IMR-90 (cell line): ENCODE measurements around the gene NGEF. TPM values are rescaled to one million over a fixed set of nuclear protein-coding genes. Genes with fewer than 3 reads are reported as not detected.

ENCODE experiments used
- ATAC-seq: fragments of 200-7000 bp; cut with Tn5 transposase; 2 replicates; pipeline ENCODE4 v1.9.1; 2020; ENCODE audit warnings: low read depth, mild to moderate bottlenecking, moderate library complexity
- BruUV-seq: library from RNA; stranded (reverse); fragments of 400-500 nt; replicated peaks from 2 replicates; lab custom pipeline; 2021; lab: Mats Ljungman, UMichigan
- CTCF ChIA-PET: fragments of 300-600 bp; formaldehyde crosslinking; extraction: SDS; loops from one replicate; lab custom pipeline; 2021; ENCODE audit warnings: antibody characterized with exemption; lab: Yijun Ruan, JAX
- POLR2A ChIA-PET: fragments of 300-600 bp; sonication (Branson Sonifier 250); formaldehyde crosslinking; loops from one replicate; lab custom pipeline; 2022; ENCODE audit warnings: antibody characterized with exemption; ENCODE audit not compliant: unreplicated experiment; lab: Charles Lee
- DNase-seq: peaks from one replicate; pipeline ENCODE4 v3.0.0; 2013
- H2AFZ ChIP-seq: replicated peaks from 2 replicates; pipeline ENCODE3; 2013; ENCODE audit warnings: low read length, mild to moderate bottlenecking; ENCODE audit not compliant: poor library complexity
- H2AK5ac ChIP-seq: 2 replicates; pipeline ENCODE4 v1.6.1; 2013; ENCODE audit warnings: low read depth, low read length, inconsistent platforms
- H2AK9ac ChIP-seq: replicated peaks from 2 replicates; pipeline ENCODE3; 2013; ENCODE audit warnings: mild to moderate bottlenecking, low read depth, low read length, moderate library complexity; ENCODE audit not compliant: poor library complexity
- H2BK120ac ChIP-seq: 2 replicates; pipeline ENCODE4 v1.6.1; 2013; ENCODE audit warnings: low read depth, low read length, inconsistent platforms
- H2BK15ac ChIP-seq: 3 replicates; pipeline ENCODE4 v1.6.1; 2013; ENCODE audit warnings: low read depth, low read length, inconsistent platforms
- H2BK20ac ChIP-seq: 2 replicates; pipeline ENCODE4 v1.6.1; 2013; ENCODE audit warnings: low read depth, mild to moderate bottlenecking, inconsistent platforms, low read length, moderate library complexity
- H2BK5ac ChIP-seq: 2 replicates; pipeline ENCODE4 v1.6.1; 2013; ENCODE audit warnings: mild to moderate bottlenecking, low read depth, low read length, inconsistent platforms; ENCODE audit not compliant: poor library complexity, severe bottlenecking
- H3K14ac ChIP-seq: replicated peaks from 2 replicates; pipeline ENCODE4 v1.6.1; 2013; ENCODE audit warnings: low read depth, low read length, inconsistent platforms
- H3K18ac ChIP-seq: 2 replicates; pipeline ENCODE4 v1.6.1; 2013; ENCODE audit warnings: low read depth, low read length, control low read depth
- H3K23ac ChIP-seq: 2 replicates; pipeline ENCODE4 v1.6.1; 2013; ENCODE audit warnings: low read depth, low read length, inconsistent platforms
- H3K27ac ChIP-seq: 2 replicates; pipeline ENCODE4 v1.5.1; 2013; ENCODE audit warnings: mild to moderate bottlenecking, control low read depth, low read length; ENCODE audit not compliant: insufficient read depth
- H3K27me3 ChIP-seq: 2 replicates; pipeline ENCODE4 v1.6.1; 2013; ENCODE audit warnings: low read length; ENCODE audit not compliant: control insufficient read depth, insufficient read depth
- H3K36me3 ChIP-seq: 2 replicates; pipeline ENCODE4 v1.6.1; 2013; ENCODE audit warnings: low read length, mixed read lengths; ENCODE audit not compliant: control insufficient read depth, insufficient read depth
- H3K4ac ChIP-seq: 2 replicates; pipeline ENCODE4 v1.6.1; 2013; ENCODE audit warnings: low read depth, low read length, inconsistent platforms
- H3K4me1 ChIP-seq: 2 replicates; pipeline ENCODE4 v1.6.1; 2013; ENCODE audit warnings: low read length, mixed read lengths; ENCODE audit not compliant: control insufficient read depth, insufficient read depth
- H3K4me2 ChIP-seq: 2 replicates; pipeline ENCODE4 v1.6.1; 2013; ENCODE audit warnings: low read depth, mild to moderate bottlenecking, control low read depth, low read length, moderate library complexity
- H3K4me3 ChIP-seq: 2 replicates; pipeline ENCODE4 v1.5.1; 2013; ENCODE audit warnings: low read depth, mild to moderate bottlenecking, control low read depth, low read length, moderate library complexity; ENCODE audit not compliant: insufficient read depth
- H3K56ac ChIP-seq: 2 replicates; pipeline ENCODE4 v1.6.1; 2013; ENCODE audit warnings: low read length, inconsistent platforms; ENCODE audit not compliant: insufficient read depth; ENCODE audit errors: extremely low read depth
- H3K79me1 ChIP-seq, 2 experiments: 2 replicates each; pipeline ENCODE4 v1.6.1; 2013; ENCODE audit warnings: low read length in 2 of 2, inconsistent platforms in 1 of 2, low read depth in 1 of 2
- H3K9ac ChIP-seq: 2 replicates; pipeline ENCODE4 v1.6.1; 2013; ENCODE audit warnings: low read depth, low read length, control low read depth
- H3K9me1 ChIP-seq: 2 replicates; pipeline ENCODE4 v1.6.1; 2013; ENCODE audit warnings: low read length, inconsistent platforms; ENCODE audit not compliant: insufficient read depth
- H3K9me3 ChIP-seq: 2 replicates; pipeline ENCODE4 v1.6.1; 2013; ENCODE audit warnings: low read length; ENCODE audit not compliant: control insufficient read depth, insufficient read depth
- H4K20me1 ChIP-seq: 2 replicates; pipeline ENCODE4 v1.6.1; 2013; ENCODE audit warnings: low read length, inconsistent platforms; ENCODE audit not compliant: insufficient read depth
- H4K5ac ChIP-seq: 2 replicates; pipeline ENCODE4 v1.6.1; 2013; ENCODE audit warnings: mild to moderate bottlenecking, low read depth, low read length, control low read depth
- H4K8ac ChIP-seq, 2 experiments: 2 replicates each; pipeline ENCODE4 v1.6.1; 2013; ENCODE audit warnings: low read depth in 2 of 2, low read length in 2 of 2, control low read depth in 1 of 2, inconsistent platforms in 1 of 2
- H4K91ac ChIP-seq: 2 replicates; pipeline ENCODE4 v1.6.1; 2013; ENCODE audit warnings: low read depth, low read length, inconsistent platforms; ENCODE audit not compliant: insufficient read depth
- BHLHE40 ChIP-seq: fragments of 150-350 bp; IDR thresholded peaks from 2 replicates; pipeline ENCODE4 v1.6.1; 2016; ENCODE audit warnings: mild to moderate bottlenecking, low read depth, low read length
- CEBPB ChIP-seq: IDR thresholded peaks from 2 replicates; pipeline ENCODE4 v1.6.1; 2012; ENCODE audit warnings: low read depth, low read length, improper control_type of control experiment
- CHD1 ChIP-seq: IDR thresholded peaks from 2 replicates; pipeline ENCODE4 v1.6.1; 2012; ENCODE audit warnings: low read depth, low read length, improper control_type of control experiment
- MAFK ChIP-seq: IDR thresholded peaks from 2 replicates; pipeline ENCODE4 v1.6.1; 2012; ENCODE audit warnings: low read depth, low read length, improper control_type of control experiment
- MAZ ChIP-seq: IDR thresholded peaks from 2 replicates; pipeline ENCODE4 v1.6.1; 2012; ENCODE audit warnings: low read depth, mild to moderate bottlenecking, low read length, improper control_type of control experiment, moderate library complexity, borderline replicate concordance
- MXI1 ChIP-seq: IDR thresholded peaks from 2 replicates; pipeline ENCODE4 v1.6.1; 2012; ENCODE audit warnings: low read depth, mild to moderate bottlenecking, low read length, moderate library complexity, borderline replicate concordance
- NFE2L2 ChIP-seq: fragments of 150-350 bp; IDR thresholded peaks from 2 replicates; pipeline ENCODE4 v1.6.1; 2016; ENCODE audit warnings: low read depth, mild to moderate bottlenecking, low read length
- POLR2A ChIP-seq: IDR thresholded peaks from 2 replicates; pipeline ENCODE4 v1.6.1; 2012; ENCODE audit warnings: mild to moderate bottlenecking, low read depth, low read length
- RAD21 ChIP-seq: IDR thresholded peaks from 2 replicates; pipeline ENCODE4 v1.6.1; 2012; ENCODE audit warnings: low read length, improper control_type of control experiment
- RCOR1 ChIP-seq: IDR thresholded peaks from 2 replicates; pipeline ENCODE4 v1.6.1; 2012; ENCODE audit warnings: mild to moderate bottlenecking, low read length, improper control_type of control experiment; ENCODE audit not compliant: insufficient replicate concordance
- RFX5 ChIP-seq: IDR thresholded peaks from 2 replicates; pipeline ENCODE4 v1.8.0; 2012; ENCODE audit warnings: low read depth, mild to moderate bottlenecking, low read length, moderate library complexity
- SMC3 ChIP-seq: fragments of 150-350 bp; IDR thresholded peaks from 2 replicates; pipeline ENCODE4 v1.6.1; 2016; ENCODE audit warnings: low read depth, mild to moderate bottlenecking, antibody characterized with exemption, low read length, moderate library complexity
- WGBS, 2 experiments: methylation state at CpG; one replicate each; pipeline versions ENCODE4 v1.1.5 to v1.1.7; 2013; ENCODE audit warnings: missing lambda C conversion rate in 2 of 2; ENCODE audit not compliant: insufficient read length in 1 of 2; ENCODE audit errors: extremely low coverage in 2 of 2; 5-methylcytosine and 5-hydroxymethylcytosine counted together
- dilution Hi-C: fragments of 300-500 bp; cut with HindIII; formaldehyde crosslinking; loops from one replicate; pipeline ENCODE4 v1.14.3; 2018; ENCODE audit warnings: low sequenced_read_pairs; ENCODE audit not compliant: unreplicated experiment
- in situ Hi-C: fragments of 300-500 bp; cut with MboI; formaldehyde crosslinking; loops from 3 replicates; pipeline ENCODE4 v1.14.3; 2019; ENCODE audit warnings: low sequenced_read_pairs, inconsistent platforms, mixed read lengths
- intact Hi-C: fragments of 100-400 bp; cut with micrococcal nuclease; formaldehyde crosslinking; loops from 2 replicates; pipeline ENCODE4 v1.10.0; 2022
- polyA plus RNA-seq, 3 experiments: library from polyadenylated mRNA; depleted of rRNA; stranded (reverse); fragments of >200 nt; gene quantifications; 2 replicates each; pipeline ENCODE4 v1.2.3, GENCODE V29; 2012; ENCODE audit warnings: low replicate concordance in 1 of 3
- total RNA-seq: library from RNA; depleted of rRNA; stranded (reverse); fragments of >200 nt; gene quantifications from 2 replicates; pipeline ENCODE4 v1.2.3, GENCODE V29; 2012
- TF ChIP-seq, protein P1 (sequence below): fragments of 150-350 bp; IDR thresholded peaks from 2 replicates; pipeline ENCODE4 v1.6.1; 2017; ENCODE audit warnings: mild to moderate bottlenecking, antibody characterized with exemption, low read length, low read depth
- TF ChIP-seq, protein P2 (sequence below): fragments of 150-350 bp; IDR thresholded peaks from 2 replicates; pipeline ENCODE4 v1.6.1; 2016; ENCODE audit warnings: low read depth, mild to moderate bottlenecking, low read length, moderate library complexity, borderline replicate concordance
- TF ChIP-seq, protein P3 (sequence below): conservative IDR thresholded peaks from 2 replicates; pipeline ENCODE4 v1.5.1; 2012; ENCODE audit warnings: mild to moderate bottlenecking, low read depth, low read length, improper control_type of control experiment

NGEF gene
- total and polyA plus RNA-seq, 2 of the 4 experiments (the other 2 are of a cell fraction) = 1.1 to 1.7 TPM

DNA sequence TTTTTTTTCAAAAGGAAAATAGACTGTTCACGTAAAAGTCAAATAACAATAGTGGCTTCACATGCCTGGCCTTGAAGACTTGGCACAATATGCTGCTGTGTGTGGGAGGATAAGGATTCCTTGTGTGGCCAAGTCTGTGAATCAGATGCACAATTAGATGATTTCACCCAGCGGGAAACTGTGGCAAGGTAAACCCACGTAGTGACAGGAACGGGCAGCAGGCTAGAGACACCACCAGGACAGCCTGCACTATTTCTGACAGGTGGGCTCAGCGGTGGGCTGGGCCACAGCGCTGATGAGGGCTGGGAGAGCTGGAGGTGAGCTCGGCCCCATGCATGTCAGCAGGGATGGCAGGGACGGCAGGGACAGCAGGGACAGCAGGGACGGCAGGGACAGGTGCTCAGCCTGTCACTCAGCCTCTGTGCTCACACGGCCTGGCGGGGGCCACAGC lies 121.4 kb downstream of the NGEF start:
- no peak overlapping the region; the same call in 1 of the 2 replicates for H3K4ac ChIP-seq
- H2BK20ac ChIP-seq = no peak overlapping the region
- no peak overlapping the region for H3K27ac ChIP-seq
- H3K27me3 ChIP-seq = no peaks in the 10 kb centered on the region; the same call in 1 of the 2 replicates
- H3K56ac ChIP-seq = no peak overlapping the region
- peaks cover 1% of the 10 kb centered on the region; the same call in 1 of the 2 replicates for H3K4me1 ChIP-seq
- no peaks in the 10 kb centered on the region for H3K36me3 ChIP-seq
- no peak overlapping the region for H3K23ac ChIP-seq
- no peaks in the 10 kb centered on the region for H4K20me1 ChIP-seq
- in situ Hi-C loops = no loop called here
- ChIA-PET CTCF (no interaction called here), POLR2A (no interaction called here)
- no peaks in the 10 kb centered on the region for H3K79me1 ChIP-seq
- no peak overlapping the region for H2AK5ac ChIP-seq
- H3K9ac ChIP-seq = no peak overlapping the region
- no peak overlapping the region for H2BK15ac ChIP-seq
- ATAC-seq (peak; percentile 21; the same call in 1 of the 2 replicates), DNase-seq (peak; percentile 72)
- H3K9me3 ChIP-seq = no peaks in the 10 kb centered on the region
- no peak for TF ChIP-seq POLR2A
- TF ChIP-seq MXI1 = no peak
- TF ChIP-seq MAZ = no peak
- TF ChIP-seq, protein P1, sequence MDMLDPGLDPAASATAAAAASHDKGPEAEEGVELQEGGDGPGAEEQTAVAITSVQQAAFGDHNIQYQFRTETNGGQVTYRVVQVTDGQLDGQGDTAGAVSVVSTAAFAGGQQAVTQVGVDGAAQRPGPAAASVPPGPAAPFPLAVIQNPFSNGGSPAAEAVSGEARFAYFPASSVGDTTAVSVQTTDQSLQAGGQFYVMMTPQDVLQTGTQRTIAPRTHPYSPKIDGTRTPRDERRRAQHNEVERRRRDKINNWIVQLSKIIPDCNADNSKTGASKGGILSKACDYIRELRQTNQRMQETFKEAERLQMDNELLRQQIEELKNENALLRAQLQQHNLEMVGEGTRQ = no peak
- TF ChIP-seq RCOR1 = no peak
- TF ChIP-seq BHLHE40 = no peak
- TF ChIP-seq MAFK = no peak
- TF ChIP-seq, protein P2, sequence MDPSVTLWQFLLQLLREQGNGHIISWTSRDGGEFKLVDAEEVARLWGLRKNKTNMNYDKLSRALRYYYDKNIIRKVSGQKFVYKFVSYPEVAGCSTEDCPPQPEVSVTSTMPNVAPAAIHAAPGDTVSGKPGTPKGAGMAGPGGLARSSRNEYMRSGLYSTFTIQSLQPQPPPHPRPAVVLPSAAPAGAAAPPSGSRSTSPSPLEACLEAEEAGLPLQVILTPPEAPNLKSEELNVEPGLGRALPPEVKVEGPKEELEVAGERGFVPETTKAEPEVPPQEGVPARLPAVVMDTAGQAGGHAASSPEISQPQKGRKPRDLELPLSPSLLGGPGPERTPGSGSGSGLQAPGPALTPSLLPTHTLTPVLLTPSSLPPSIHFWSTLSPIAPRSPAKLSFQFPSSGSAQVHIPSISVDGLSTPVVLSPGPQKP = no peak
- no peak for TF ChIP-seq SMC3
- TF ChIP-seq, protein P3, sequence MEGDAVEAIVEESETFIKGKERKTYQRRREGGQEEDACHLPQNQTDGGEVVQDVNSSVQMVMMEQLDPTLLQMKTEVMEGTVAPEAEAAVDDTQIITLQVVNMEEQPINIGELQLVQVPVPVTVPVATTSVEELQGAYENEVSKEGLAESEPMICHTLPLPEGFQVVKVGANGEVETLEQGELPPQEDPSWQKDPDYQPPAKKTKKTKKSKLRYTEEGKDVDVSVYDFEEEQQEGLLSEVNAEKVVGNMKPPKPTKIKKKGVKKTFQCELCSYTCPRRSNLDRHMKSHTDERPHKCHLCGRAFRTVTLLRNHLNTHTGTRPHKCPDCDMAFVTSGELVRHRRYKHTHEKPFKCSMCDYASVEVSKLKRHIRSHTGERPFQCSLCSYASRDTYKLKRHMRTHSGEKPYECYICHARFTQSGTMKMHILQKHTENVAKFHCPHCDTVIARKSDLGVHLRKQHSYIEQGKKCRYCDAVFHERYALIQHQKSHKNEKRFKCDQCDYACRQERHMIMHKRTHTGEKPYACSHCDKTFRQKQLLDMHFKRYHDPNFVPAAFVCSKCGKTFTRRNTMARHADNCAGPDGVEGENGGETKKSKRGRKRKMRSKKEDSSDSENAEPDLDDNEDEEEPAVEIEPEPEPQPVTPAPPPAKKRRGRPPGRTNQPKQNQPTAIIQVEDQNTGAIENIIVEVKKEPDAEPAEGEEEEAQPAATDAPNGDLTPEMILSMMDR = no peak
- no peak for TF ChIP-seq CEBPB
- no peak for TF ChIP-seq RFX5
- no peak for TF ChIP-seq NFE2L2
- no peak for TF ChIP-seq CHD1
- TF ChIP-seq RAD21 = no peak
- intact Hi-C loops = no loop called here
- H3K18ac ChIP-seq = no peak overlapping the region
- no peak overlapping the region for H3K14ac ChIP-seq
- peaks cover 6% of the 10 kb centered on the region; the same call in 1 of the 2 replicates for H3K9me1 ChIP-seq
- BruUV-seq = no TSS peak
- no peak overlapping the region for H4K91ac ChIP-seq
- dilution Hi-C loops = no loop called here
- no peak overlapping the region for H2BK5ac ChIP-seq
- no peak overlapping the region for H2AK9ac ChIP-seq
- H4K5ac ChIP-seq = no peak overlapping the region
- no peak overlapping the region for H3K4me2 ChIP-seq
- 82% methylated on average over 4 of the region's 11 CpGs; no CpG with 5 or more reads in 1 of the 2 experiments for WGBS, 2 experiments
- no peak overlapping the region for H3K4me3 ChIP-seq
- H4K8ac ChIP-seq = no peak overlapping the region
- H2AFZ ChIP-seq = no peak overlapping the region
- no peak overlapping the region for H2BK120ac ChIP-seq
